Measurements from ENCODE around the gene LRSAM1.

LRSAM1 gene

DNA sequence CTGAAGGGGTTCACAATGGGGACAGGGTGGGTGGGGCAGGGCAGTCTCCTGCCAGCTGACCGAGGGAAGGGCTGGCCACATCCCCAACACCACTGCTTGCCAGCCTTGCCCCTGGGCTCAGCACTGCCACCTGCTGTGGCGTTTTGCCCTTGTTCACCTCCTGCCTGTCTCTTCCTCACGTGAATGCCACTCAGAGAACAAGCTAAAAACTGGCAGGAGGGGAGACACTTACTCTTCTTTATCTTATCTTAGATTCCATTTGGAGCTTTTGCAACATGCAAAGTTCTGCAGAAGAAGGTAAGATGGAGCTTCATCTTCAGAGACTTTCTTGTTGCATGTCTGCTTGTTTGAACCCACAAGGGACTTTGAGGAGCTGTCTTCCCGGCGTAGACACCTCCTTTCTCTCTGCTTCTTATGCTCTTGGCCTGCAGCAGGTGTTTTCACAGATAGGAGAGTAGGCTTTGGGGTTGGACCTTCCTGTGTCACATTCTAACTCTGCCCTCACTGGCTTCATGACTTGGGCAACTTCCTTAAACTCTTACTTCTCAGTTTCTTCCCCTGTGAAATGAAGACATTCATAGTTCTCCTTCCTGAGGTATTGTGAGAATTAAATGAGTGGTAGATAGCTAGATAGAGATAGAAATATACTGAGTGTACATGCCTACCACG lies 4.1 kb downstream of the LRSAM1 start:
- Histone ChIP-seq H4K20me1 (ENCODE audit: insufficient read depth) (no peaks in the 10 kb centered on the region), H3K9ac (no peak overlapping the region), H3K27me3 (ENCODE audit: insufficient read depth, low read depth) (no peaks in the 10 kb centered on the region), H3K4me1 (ENCODE audit: low read depth, poor library complexity, severe bottlenecking) (peaks cover 9% of the 10 kb centered on the region), H3K4me2 (no peak overlapping the region), H2AFZ (ENCODE audit: low read depth) (no peak overlapping the region), H3K4me3 (IDR thresholded peaks at IDR 0.05; ENCODE audit: insufficient read depth, low read depth, low read length) (no peak overlapping the region), H3K36me3 (ENCODE audit: insufficient read depth) (peaks cover 1% of the 10 kb centered on the region; the same call in 1 of the 2 replicates), H3K27ac (no peak overlapping the region), H3K79me2 (ENCODE audit: insufficient read depth, low read depth) (peaks cover 8% of the 10 kb centered on the region)
- TF ChIP-seq, protein P1, sequence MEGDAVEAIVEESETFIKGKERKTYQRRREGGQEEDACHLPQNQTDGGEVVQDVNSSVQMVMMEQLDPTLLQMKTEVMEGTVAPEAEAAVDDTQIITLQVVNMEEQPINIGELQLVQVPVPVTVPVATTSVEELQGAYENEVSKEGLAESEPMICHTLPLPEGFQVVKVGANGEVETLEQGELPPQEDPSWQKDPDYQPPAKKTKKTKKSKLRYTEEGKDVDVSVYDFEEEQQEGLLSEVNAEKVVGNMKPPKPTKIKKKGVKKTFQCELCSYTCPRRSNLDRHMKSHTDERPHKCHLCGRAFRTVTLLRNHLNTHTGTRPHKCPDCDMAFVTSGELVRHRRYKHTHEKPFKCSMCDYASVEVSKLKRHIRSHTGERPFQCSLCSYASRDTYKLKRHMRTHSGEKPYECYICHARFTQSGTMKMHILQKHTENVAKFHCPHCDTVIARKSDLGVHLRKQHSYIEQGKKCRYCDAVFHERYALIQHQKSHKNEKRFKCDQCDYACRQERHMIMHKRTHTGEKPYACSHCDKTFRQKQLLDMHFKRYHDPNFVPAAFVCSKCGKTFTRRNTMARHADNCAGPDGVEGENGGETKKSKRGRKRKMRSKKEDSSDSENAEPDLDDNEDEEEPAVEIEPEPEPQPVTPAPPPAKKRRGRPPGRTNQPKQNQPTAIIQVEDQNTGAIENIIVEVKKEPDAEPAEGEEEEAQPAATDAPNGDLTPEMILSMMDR (conservative IDR thresholded peaks at IDR 0.05; ENCODE audit: low read depth, low read length), result peak; percentile 38; the same call in 1 of the 2 replicates

- no peak overlapping the region for H2AFZ ChIP-seq (ENCODE audit: low read depth)
Measured at GRCh38 chr9:127457191-127457878, 6.0 kb downstream of the LRSAM1 start.

DNA sequence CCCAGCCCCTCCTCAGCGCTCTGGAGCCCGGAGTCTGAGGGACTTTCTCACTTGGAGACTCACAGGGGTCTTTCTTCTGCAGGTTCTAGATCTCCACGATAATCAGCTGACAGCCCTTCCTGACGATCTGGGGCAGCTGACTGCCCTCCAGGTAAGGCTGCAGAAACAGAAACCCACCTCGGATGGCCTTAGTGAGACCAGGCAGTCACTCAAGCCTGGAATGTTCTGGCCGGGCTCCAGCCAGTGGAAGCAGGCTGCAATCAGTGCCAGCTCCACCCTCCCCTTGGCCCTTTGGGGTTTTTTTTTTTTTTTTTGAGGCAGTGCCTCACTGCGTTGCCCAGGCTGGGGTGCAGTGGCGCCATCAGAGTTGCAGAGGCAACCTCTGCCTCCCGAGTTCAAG lies 7.6 kb downstream of the LRSAM1 start:
- Histone ChIP-seq H3K4me1 (ENCODE audit: low read depth, poor library complexity, severe bottlenecking) (no peaks in the 10 kb centered on the region), H3K27ac (no peak overlapping the region), H3K79me2 (ENCODE audit: insufficient read depth, low read depth) (no peaks in the 10 kb centered on the region), H4K20me1 (ENCODE audit: insufficient read depth) (no peaks in the 10 kb centered on the region), H3K36me3 (ENCODE audit: insufficient read depth) (no peaks in the 10 kb centered on the region), H3K4me2 (no peak overlapping the region), H3K27me3 (ENCODE audit: insufficient read depth, low read depth) (no peaks in the 10 kb centered on the region), H3K9ac (no peak overlapping the region), H2AFZ (ENCODE audit: low read depth) (no peak overlapping the region), H3K4me3 (IDR thresholded peaks at IDR 0.05; ENCODE audit: insufficient read depth, low read depth, low read length) (no peak overlapping the region)
- TF ChIP-seq, protein P1 (conservative IDR thresholded peaks at IDR 0.05; ENCODE audit: low read depth, low read length), result no peak

More at GRCh38 chr9:127457191-127457878, 6.0 kb downstream of the LRSAM1 start:
- TF ChIP-seq, protein P1 (conservative IDR thresholded peaks at IDR 0.05; ENCODE audit: low read depth, low read length), result no peak
- no peaks in the 10 kb centered on the region for H4K20me1 ChIP-seq (ENCODE audit: insufficient read depth)
- no peak overlapping the region for H3K27ac ChIP-seq
- peaks cover 8% of the 10 kb centered on the region for H3K4me1 ChIP-seq (ENCODE audit: low read depth, poor library complexity, severe bottlenecking)
- no peaks in the 10 kb centered on the region for H3K36me3 ChIP-seq (ENCODE audit: insufficient read depth)
- no peak overlapping the region for H3K4me2 ChIP-seq
- H3K79me2 ChIP-seq (ENCODE audit: insufficient read depth, low read depth), result no peaks in the 10 kb centered on the region
- H3K9ac ChIP-seq, result no peak overlapping the region
- no peak overlapping the region for H3K4me3 ChIP-seq (IDR thresholded peaks at IDR 0.05; ENCODE audit: insufficient read depth, low read depth, low read length)
- H3K27me3 ChIP-seq (ENCODE audit: insufficient read depth, low read depth), result no peaks in the 10 kb centered on the region

- Histone ChIP-seq H3K27ac (no peak overlapping the region), H2AFZ (ENCODE audit: low read depth) (no peak overlapping the region), H4K20me1 (ENCODE audit: insufficient read depth) (no peaks in the 10 kb centered on the region), H3K4me1 (ENCODE audit: low read depth, poor library complexity, severe bottlenecking) (no peaks in the 10 kb centered on the region), H3K79me2 (ENCODE audit: insufficient read depth, low read depth) (no peaks in the 10 kb centered on the region), H3K9ac (no peak overlapping the region), H3K4me3 (IDR thresholded peaks at IDR 0.05; ENCODE audit: insufficient read depth, low read depth, low read length) (no peak overlapping the region), H3K4me2 (no peak overlapping the region), H3K27me3 (ENCODE audit: insufficient read depth, low read depth) (no peaks in the 10 kb centered on the region), H3K36me3 (ENCODE audit: insufficient read depth) (no peaks in the 10 kb centered on the region)
- TF ChIP-seq, protein P1 (conservative IDR thresholded peaks at IDR 0.05; ENCODE audit: low read depth, low read length), result no peak
Measured at GRCh38 chr9:127463382-127463781, 12.1 kb downstream of the LRSAM1 start.
